ENCODE results near the gene PLCB4.

- TF ChIP-seq SIN3A (IDR thresholded peaks at IDR 0.05; ENCODE audit: borderline replicate concordance, insufficient read depth, low read length) (no peak), TAF1 (IDR thresholded peaks at IDR 0.05; ENCODE audit: borderline replicate concordance, insufficient read depth, low read length) (no peak)
Measured at GRCh38 chr20:9454791-9455190, 385.9 kb downstream of the PLCB4 start.

Data from PFSK-1 (cell line).